ENCODE measurements around the gene SKA1.
"Not testable (repeated sequence)": the region's sequence is repeated elsewhere in the genome, so short reads cannot be mapped to it uniquely, and the experiment has no call there.

Gene SKA1

DNA sequence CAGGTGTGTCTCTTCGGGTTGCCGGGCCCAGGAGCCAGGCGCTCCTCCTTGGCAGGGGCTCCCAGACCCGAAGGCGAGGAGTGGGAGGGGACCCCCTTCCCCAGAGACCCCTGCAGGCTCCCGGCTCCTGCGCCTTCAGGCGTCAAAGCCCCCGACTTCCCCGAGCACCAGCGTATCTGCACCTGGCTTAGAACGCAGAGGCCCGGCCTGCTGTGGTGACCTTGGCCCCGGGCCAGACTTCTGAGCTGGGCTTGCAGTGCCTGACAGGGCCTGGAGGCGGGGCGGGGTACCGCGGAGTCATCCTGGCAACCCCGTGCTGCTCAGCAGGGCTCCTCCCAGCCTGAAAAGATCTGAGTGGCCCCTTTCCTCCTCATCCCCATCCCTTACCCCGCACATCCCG is 27.0 kb downstream of the SKA1 start:
- DNase-seq (ENCODE audit: extremely low spot score), result peak; percentile 8
- POLR2A ChIA-PET, result no interaction called here
- CTCF ChIA-PET, result no interaction called here
- TF ChIP-seq TARDBP (IDR thresholded peaks at IDR 0.05) (no peak), L3MBTL2 (conservative IDR thresholded peaks at IDR 0.05) (no peak), LEF1 (IDR thresholded peaks at IDR 0.05; ENCODE audit: borderline replicate concordance) (no peak), CTBP1 (IDR thresholded peaks at IDR 0.05; ENCODE audit: borderline replicate concordance) (no peak), BHLHE40 (IDR thresholded peaks at IDR 0.05; ENCODE audit: borderline replicate concordance) (no peak), FOXA1 (IDR thresholded peaks at IDR 0.05) (no peak), SUZ12 (IDR thresholded peaks at IDR 0.05) (no peak), ZNF384 (IDR thresholded peaks at IDR 0.05) (no peak), SP1 (IDR thresholded peaks at IDR 0.05) (no peak), HDGF (IDR thresholded peaks at IDR 0.05; ENCODE audit: borderline replicate concordance) (no peak), NFRKB (IDR thresholded peaks at IDR 0.05) (no peak), ARNT (IDR thresholded peaks at IDR 0.05) (no peak), ELF4 (IDR thresholded peaks at IDR 0.05) (no peak), FOXK2 (IDR thresholded peaks at IDR 0.05) (no peak)
- TF ChIP-seq, protein P1, sequence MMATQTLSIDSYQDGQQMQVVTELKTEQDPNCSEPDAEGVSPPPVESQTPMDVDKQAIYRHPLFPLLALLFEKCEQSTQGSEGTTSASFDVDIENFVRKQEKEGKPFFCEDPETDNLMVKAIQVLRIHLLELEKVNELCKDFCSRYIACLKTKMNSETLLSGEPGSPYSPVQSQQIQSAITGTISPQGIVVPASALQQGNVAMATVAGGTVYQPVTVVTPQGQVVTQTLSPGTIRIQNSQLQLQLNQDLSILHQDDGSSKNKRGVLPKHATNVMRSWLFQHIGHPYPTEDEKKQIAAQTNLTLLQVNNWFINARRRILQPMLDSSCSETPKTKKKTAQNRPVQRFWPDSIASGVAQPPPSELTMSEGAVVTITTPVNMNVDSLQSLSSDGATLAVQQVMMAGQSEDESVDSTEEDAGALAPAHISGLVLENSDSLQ (IDR thresholded peaks at IDR 0.05), result no peak

DNA sequence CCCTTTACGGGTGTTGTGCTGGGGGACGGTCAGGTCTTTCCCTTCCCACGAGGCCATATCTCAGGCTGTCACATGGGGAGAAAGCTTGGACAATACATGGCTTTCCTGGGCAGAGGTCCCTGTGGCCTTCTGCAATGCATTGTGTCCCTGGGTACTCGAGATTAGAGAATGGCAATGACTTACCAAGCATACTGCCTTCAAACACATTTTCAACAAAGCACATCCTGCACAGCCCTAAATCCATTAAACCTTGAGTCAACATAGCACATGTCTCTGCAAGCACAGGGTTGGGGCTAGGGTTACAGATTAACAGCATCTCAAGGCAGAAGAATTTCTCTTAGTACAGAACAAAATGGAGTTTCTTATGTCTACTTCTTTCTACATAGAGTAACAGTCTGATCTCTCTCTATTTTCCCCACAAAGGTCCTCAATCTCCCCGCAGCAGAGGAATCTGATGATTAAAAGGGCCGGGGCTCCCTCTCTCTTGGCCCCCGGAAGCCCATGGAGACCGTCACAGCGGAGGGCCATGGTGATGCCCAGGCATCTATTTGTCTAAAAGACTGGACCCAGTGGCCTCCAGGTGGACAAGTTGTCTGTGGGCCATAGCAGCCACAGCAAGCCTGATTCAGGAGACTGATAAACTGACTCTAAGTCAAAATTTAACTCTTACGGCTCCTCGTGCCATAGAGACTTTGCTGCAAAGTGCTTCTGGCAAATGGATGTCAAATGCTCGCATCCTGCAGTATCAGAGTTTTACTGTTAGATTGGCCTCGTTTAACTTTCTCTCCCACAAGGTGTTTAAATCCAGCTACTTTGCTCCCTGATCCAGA is 30.1 kb downstream of the SKA1 start:
- POLR2A ChIA-PET; DNase-seq (ENCODE audit: extremely low spot score); CTCF ChIA-PET: not testable (repeated sequence)

DNA sequence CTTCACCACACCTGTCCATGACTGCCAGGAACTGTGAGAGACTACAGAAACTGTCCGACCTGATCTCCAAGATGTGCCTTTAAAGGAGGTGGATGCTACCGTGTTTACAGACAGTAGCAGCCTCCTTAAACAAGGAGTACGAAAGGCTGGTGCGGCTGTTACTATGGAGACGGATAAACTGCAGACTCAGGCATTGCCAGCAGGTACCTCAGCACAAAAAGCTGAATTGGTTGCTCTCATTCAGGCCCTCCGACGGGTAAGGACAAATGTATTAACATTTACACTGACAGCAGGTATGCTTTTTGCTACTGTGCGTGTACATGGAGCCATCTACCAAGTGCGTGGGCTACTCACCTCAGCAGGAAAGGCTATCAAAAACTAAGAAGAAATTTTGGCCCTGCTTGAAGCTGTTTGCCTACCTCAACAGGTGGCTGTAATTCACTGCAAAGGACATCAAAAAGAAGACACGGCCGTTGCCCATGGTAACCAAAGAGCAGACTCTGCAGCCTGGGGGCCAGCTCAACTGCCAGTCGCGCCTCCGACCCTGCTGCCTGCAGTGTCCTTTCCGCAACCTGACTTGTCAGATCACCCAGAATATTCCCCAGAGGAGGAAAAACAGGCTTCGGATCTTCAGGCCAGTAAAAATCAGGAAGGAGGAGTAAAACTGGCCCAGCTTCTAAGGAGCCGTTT is 30.9 kb downstream of the SKA1 start:
- ChIA-PET CTCF (no interaction called here), POLR2A (no interaction called here)
- TF ChIP-seq ELF4 (IDR thresholded peaks at IDR 0.05) (no peak), SUZ12 (IDR thresholded peaks at IDR 0.05) (no peak), TARDBP (IDR thresholded peaks at IDR 0.05) (no peak), HDGF (IDR thresholded peaks at IDR 0.05; ENCODE audit: borderline replicate concordance) (no peak), FOXK2 (IDR thresholded peaks at IDR 0.05) (no peak), BHLHE40 (IDR thresholded peaks at IDR 0.05; ENCODE audit: borderline replicate concordance) (no peak), LEF1 (IDR thresholded peaks at IDR 0.05; ENCODE audit: borderline replicate concordance) (no peak), ZNF384 (IDR thresholded peaks at IDR 0.05) (no peak), FOXA1 (IDR thresholded peaks at IDR 0.05) (no peak), ARNT (IDR thresholded peaks at IDR 0.05) (no peak), FOXM1 (IDR thresholded peaks at IDR 0.05; ENCODE audit: borderline replicate concordance) (no peak), SP1 (IDR thresholded peaks at IDR 0.05) (no peak)
- DNase-seq (ENCODE audit: extremely low spot score), result no peak

DNA sequence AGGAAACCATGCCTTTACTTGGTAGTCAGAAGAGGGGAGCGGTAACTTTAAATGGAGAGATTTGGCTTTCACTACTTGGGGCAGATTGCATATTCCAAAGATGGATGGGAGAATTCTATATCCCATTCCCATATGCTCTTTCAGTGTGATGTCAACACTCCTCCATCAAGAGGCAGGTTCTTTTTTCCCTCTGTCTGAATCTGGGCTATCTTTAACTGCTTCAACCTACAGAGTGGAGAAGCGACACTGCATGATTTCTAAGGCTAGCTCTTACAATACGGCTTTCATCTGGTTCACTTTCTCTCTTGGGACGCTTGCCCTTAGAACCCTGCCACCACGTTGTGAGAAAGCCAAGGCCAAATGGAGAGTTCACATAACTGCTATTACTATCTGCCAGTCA is 34.4 kb downstream of the SKA1 start:
- TF ChIP-seq FOXA1 (IDR thresholded peaks at IDR 0.05) (no peak), ZNF384 (IDR thresholded peaks at IDR 0.05) (no peak), L3MBTL2 (conservative IDR thresholded peaks at IDR 0.05) (no peak), CTBP1 (IDR thresholded peaks at IDR 0.05; ENCODE audit: borderline replicate concordance) (no peak), LEF1 (IDR thresholded peaks at IDR 0.05; ENCODE audit: borderline replicate concordance) (no peak), SUZ12 (IDR thresholded peaks at IDR 0.05) (no peak), SP1 (IDR thresholded peaks at IDR 0.05) (no peak), FOXM1 (IDR thresholded peaks at IDR 0.05; ENCODE audit: borderline replicate concordance) (no peak), FOXK2 (IDR thresholded peaks at IDR 0.05) (no peak), TARDBP (IDR thresholded peaks at IDR 0.05) (no peak), BHLHE40 (IDR thresholded peaks at IDR 0.05; ENCODE audit: borderline replicate concordance) (no peak), HDGF (IDR thresholded peaks at IDR 0.05; ENCODE audit: borderline replicate concordance) (no peak), ARNT (IDR thresholded peaks at IDR 0.05) (no peak), NFRKB (IDR thresholded peaks at IDR 0.05) (no peak), ELF4 (IDR thresholded peaks at IDR 0.05) (no peak)
- TF ChIP-seq, protein P1 (IDR thresholded peaks at IDR 0.05), result no peak
- POLR2A ChIA-PET, result no interaction called here
- DNase-seq (ENCODE audit: extremely low spot score), result no peak
- CTCF ChIA-PET, result no interaction called here

DNA sequence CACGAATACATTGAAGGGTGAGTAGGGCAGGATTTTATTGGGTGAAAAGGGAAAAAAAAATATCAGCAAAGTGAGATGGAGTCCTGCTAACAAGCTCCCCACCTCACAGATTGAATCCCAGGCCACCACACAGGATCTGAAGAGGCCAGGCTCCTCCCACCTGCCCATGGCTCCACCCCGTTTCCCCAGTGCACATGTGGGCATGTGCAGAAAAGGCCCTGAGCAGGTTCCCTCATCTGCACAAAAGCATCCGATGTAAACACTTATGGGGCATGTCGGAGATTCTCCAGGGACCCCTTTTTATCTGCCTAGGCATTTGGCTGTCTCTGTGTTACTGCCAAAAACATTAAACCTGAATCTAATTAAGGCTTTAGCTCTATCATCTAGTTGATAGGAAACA is 35.2 kb downstream of the SKA1 start:
- ChIA-PET POLR2A (no interaction called here), CTCF (no interaction called here)
- no peak for DNase-seq (ENCODE audit: extremely low spot score)
- TF ChIP-seq BHLHE40 (IDR thresholded peaks at IDR 0.05; ENCODE audit: borderline replicate concordance), result no peak

DNA sequence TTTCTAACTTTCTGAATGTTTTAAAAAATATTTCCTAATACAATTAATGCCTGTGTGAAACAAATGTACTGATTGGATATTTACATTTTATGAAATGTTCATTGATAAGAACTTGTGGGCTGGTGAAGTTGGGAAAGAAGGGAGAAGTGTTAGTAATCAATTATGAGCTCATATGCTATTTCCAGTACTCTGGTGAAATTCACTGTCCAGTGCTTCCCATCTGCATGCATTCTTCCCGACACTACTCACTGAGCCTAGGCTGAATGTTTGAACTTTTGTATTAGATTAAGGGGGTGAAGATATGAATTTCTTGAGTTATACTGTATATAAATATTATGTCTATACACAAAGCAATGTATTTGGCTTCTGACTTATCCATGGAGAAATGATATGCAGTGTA is 36.0 kb downstream of the SKA1 start:
- TF ChIP-seq ZNF384 (IDR thresholded peaks at IDR 0.05) (no peak), L3MBTL2 (conservative IDR thresholded peaks at IDR 0.05) (no peak), NFRKB (IDR thresholded peaks at IDR 0.05) (no peak), LEF1 (IDR thresholded peaks at IDR 0.05; ENCODE audit: borderline replicate concordance) (no peak)
- DNase-seq (ENCODE audit: extremely low spot score), result no peak
- CTCF ChIA-PET, result interaction anchor here (0.9 kb wide), 1 partner anchor 53 kb away, joined by 3 read pairs; no protein-coding TSS in a partner anchor
- POLR2A ChIA-PET, result no interaction called here

DNA sequence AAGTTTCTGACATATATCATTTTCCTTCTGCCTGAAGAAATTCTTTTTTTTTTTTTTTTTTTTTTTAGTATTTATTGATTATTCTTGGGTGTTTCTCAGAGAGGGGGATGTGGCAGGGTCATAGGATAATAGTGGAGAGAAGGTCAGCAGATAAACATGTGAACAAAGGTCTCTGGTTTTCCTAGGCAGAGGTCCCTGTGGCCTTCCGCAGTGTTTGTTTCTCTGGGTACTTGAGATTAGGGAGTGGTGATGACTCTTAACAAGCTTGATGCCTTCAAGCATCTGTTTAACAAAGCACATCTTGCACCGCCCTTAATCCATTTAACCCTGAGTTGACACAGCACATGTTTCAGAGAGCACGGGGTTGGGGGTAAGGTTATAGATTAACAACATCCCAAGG is 42.0 kb downstream of the SKA1 start:
- DNase-seq (ENCODE audit: extremely low spot score); CTCF ChIA-PET; POLR2A ChIA-PET: not testable (repeated sequence)

DNA sequence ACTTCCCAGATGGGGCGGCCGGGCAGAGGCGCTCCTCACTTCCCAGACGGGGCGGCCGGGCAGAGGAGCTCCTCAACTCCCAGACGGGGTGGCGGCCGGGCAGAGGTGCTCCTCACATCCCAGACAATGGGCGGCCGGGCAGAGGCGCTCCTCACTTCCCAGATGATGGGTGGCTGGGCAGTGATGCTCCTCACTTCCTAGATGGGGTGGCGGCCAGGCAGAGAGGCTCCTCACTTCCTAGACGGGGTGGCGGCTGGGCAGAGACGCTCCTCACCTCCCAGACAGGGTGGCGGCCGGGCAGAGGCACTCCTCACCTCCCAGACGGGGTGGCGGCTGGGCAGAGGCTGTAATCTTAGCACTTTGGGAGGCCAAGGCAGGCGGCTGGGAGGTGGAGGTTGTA is 42.9 kb downstream of the SKA1 start:
- CTCF ChIA-PET; DNase-seq (ENCODE audit: extremely low spot score); POLR2A ChIA-PET: not testable (repeated sequence)
